ENCODE results near the gene TGFA.

Gene TGFA

GRCh38 chr2:70458661-70459060 lies 95.0 kb downstream of the TGFA start:
- H3K36me3 ChIP-seq = peaks cover 66% of the 10 kb centered on the region
- no peaks in the 10 kb centered on the region for H3K27me3 ChIP-seq
- H3K27ac ChIP-seq = no peak overlapping the region
- H3K4me1 ChIP-seq (ENCODE audit: control insufficient read depth in 1 of 2, insufficient read depth in 1 of 2, low read depth in 1 of 2, low read length in 1 of 2) = peaks cover 14 to 15% of the 10 kb centered on the region in 2 experiments
- TF ChIP-seq, protein P1, sequence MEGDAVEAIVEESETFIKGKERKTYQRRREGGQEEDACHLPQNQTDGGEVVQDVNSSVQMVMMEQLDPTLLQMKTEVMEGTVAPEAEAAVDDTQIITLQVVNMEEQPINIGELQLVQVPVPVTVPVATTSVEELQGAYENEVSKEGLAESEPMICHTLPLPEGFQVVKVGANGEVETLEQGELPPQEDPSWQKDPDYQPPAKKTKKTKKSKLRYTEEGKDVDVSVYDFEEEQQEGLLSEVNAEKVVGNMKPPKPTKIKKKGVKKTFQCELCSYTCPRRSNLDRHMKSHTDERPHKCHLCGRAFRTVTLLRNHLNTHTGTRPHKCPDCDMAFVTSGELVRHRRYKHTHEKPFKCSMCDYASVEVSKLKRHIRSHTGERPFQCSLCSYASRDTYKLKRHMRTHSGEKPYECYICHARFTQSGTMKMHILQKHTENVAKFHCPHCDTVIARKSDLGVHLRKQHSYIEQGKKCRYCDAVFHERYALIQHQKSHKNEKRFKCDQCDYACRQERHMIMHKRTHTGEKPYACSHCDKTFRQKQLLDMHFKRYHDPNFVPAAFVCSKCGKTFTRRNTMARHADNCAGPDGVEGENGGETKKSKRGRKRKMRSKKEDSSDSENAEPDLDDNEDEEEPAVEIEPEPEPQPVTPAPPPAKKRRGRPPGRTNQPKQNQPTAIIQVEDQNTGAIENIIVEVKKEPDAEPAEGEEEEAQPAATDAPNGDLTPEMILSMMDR (IDR thresholded peaks at IDR 0.05) = no peak
- H3K9me3 ChIP-seq = no peaks in the 10 kb centered on the region
- no peak overlapping the region for H3K4me3 ChIP-seq (ENCODE audit: low read depth in 1 of 2, low read length in 1 of 2)

- H3K4me1 ChIP-seq (ENCODE audit: control insufficient read depth in 1 of 2, insufficient read depth in 1 of 2, low read depth in 1 of 2, low read length in 1 of 2) = peaks cover 14 to 15% of the 10 kb centered on the region in 2 experiments
- H3K9me3 ChIP-seq = no peaks in the 10 kb centered on the region
- H3K27ac ChIP-seq = no peak overlapping the region
- peaks cover 65% of the 10 kb centered on the region for H3K36me3 ChIP-seq
- TF ChIP-seq, protein P1 (IDR thresholded peaks at IDR 0.05) = no peak
- no peaks in the 10 kb centered on the region for H3K27me3 ChIP-seq
- H3K4me3 ChIP-seq (ENCODE audit: low read depth in 1 of 2, low read length in 1 of 2) = no peak overlapping the region
Measured at GRCh38 chr2:70456585-70457495, 96.8 kb downstream of the TGFA start.

DNA sequence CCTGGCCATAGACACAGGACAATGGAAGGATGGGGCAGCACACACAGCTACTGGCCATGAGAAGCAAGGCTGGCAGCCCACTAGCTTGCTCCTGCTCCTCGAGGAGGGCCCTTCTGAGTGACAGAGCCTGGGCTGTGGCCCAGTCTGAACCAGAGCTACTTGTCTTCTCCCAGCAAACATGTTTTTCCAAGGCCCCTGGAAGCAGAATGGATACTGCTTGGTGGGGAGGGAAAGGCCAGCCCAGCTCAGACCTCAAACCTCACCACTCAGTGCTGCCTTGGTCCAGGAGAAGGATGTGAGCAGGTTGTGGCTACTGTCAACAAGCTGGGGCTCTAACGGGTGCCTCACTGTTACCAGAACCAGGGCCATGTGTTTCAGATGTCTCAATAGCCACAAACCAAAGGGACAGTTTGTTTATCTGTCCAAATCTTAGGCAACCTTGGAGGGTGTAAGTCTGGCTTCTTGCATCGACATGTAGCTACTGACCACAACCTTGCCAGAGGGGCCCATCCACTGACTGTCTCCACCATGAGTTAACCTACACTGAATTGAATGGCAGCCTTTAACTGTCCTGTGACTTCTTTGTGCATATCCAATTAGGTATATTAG lies 98.6 kb downstream of the TGFA start:
- H3K4me1 ChIP-seq (ENCODE audit: control insufficient read depth in 1 of 2, insufficient read depth in 1 of 2, low read depth in 1 of 2, low read length in 1 of 2) = peaks cover 14 to 15% of the 10 kb centered on the region in 2 experiments
- no peak overlapping the region for H3K27ac ChIP-seq
- no peak overlapping the region for H3K4me3 ChIP-seq (ENCODE audit: low read depth in 1 of 2, low read length in 1 of 2)
- H3K9me3 ChIP-seq = no peaks in the 10 kb centered on the region
- H3K36me3 ChIP-seq = peaks cover 67% of the 10 kb centered on the region
- TF ChIP-seq, protein P1 (IDR thresholded peaks at IDR 0.05) = no peak
- H3K27me3 ChIP-seq = no peaks in the 10 kb centered on the region

DNA sequence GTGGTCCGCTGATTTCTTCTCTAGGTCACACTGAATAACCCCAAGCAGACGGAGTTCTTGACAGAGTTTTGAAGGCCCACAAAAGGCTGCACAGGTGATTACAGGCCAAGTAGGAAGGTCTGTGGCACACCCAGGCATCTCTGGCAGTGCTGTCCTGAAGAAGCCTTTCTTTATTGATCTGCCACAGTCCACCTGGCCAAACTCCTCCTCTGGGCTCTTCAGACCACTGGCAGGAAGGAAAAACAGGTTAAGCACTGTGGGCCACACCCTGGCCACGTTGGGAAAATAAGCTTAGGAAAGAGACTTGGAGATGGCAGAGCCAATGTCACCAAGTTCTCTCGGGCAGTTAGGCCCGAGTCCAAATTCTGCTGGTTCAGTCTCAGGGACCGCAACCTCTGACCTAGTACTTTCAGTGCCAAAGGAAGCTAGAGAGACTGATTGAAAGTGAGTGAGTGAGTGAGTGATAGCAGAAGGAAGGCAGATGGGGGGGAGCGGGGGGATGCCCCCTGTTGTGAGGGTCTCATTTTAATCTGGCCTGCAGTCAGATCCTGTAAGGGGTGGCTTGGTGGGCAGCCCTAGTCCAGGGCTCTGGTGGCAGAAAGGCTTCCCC lies 102.9 kb downstream of the TGFA start:
- no peak overlapping the region for H3K27ac ChIP-seq

GRCh38 chr2:70448041-70448440 lies 105.6 kb downstream of the TGFA start:
- Histone ChIP-seq H3K4me1 (ENCODE audit: control insufficient read depth in 1 of 2, insufficient read depth in 1 of 2, low read depth in 1 of 2, low read length in 1 of 2) (no peaks in the 10 kb centered on the region), H3K9me3 (no peaks in the 10 kb centered on the region), H3K4me3 (ENCODE audit: low read depth in 1 of 2, low read length in 1 of 2) (no peak overlapping the region), H3K27me3 (no peaks in the 10 kb centered on the region), H3K36me3 (peaks cover 57% of the 10 kb centered on the region), H3K27ac (no peak overlapping the region)
- TF ChIP-seq, protein P1 (IDR thresholded peaks at IDR 0.05) = no peak

More for the DNA sequence above, 102.9 kb downstream of the TGFA start:
- Histone ChIP-seq H3K4me1 (ENCODE audit: control insufficient read depth in 1 of 2, insufficient read depth in 1 of 2, low read depth in 1 of 2, low read length in 1 of 2) (peaks cover 10 to 11% of the 10 kb centered on the region in 2 experiments), H3K4me3 (ENCODE audit: low read depth in 1 of 2, low read length in 1 of 2) (no peak overlapping the region), H3K36me3 (peaks cover 83% of the 10 kb centered on the region), H3K27me3 (no peaks in the 10 kb centered on the region), H3K9me3 (no peaks in the 10 kb centered on the region)
- TF ChIP-seq, protein P1 (IDR thresholded peaks at IDR 0.05) = no peak

Measured in neutrophil (primary cell).